GM18907 (cell line): ENCODE data around the gene ZW10.
"Not testable (repeated sequence)": the region's sequence is repeated elsewhere in the genome, so short reads cannot be mapped to it uniquely, and the experiment has no call there.

Experiments used
- ATAC-seq: cut with Tn5 transposase; IDR thresholded peaks from one replicate; pipeline ENCODE4 v1.9.1; 2021; ENCODE audit warnings: mild to moderate bottlenecking, moderate library complexity; ENCODE audit not compliant: unreplicated experiment

ZW10 gene, protein sequence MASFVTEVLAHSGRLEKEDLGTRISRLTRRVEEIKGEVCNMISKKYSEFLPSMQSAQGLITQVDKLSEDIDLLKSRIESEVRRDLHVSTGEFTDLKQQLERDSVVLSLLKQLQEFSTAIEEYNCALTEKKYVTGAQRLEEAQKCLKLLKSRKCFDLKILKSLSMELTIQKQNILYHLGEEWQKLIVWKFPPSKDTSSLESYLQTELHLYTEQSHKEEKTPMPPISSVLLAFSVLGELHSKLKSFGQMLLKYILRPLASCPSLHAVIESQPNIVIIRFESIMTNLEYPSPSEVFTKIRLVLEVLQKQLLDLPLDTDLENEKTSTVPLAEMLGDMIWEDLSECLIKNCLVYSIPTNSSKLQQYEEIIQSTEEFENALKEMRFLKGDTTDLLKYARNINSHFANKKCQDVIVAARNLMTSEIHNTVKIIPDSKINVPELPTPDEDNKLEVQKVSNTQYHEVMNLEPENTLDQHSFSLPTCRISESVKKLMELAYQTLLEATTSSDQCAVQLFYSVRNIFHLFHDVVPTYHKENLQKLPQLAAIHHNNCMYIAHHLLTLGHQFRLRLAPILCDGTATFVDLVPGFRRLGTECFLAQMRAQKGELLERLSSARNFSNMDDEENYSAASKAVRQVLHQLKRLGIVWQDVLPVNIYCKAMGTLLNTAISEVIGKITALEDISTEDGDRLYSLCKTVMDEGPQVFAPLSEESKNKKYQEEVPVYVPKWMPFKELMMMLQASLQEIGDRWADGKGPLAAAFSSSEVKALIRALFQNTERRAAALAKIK

GRCh38 chr11:113773416-113774173, at the start of gene ZW10:
TSS of gene ZW10 (minus strand) at chr11:113773692. CDS start at chr11:113773666, 26 bp downstream.
- peak; percentile 99 for ATAC-seq

GRCh38 chr11:113818426-113818825, 44.9 kb upstream of the ZW10 start:
- ATAC-seq: no peak

DNA sequence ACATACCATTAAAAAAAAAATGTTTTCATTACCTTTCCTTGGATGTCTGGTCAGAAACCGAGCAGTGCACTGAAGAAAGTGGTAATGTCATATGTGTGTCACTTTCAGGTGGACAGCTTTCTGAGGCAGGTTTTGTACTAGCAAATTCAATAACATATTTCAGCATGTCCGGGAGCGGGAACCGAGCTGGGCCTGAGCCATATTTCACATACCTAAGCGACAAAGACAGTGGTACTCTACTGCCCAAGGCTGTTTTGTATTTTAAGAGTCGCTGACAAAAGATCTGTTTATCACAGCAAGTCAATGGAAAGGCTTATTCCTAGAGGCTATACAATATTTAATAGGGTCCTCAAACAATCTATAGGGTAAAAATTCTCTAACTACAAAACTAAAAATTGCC, 44.1 kb upstream of the ZW10 start:
- no peak for ATAC-seq

DNA sequence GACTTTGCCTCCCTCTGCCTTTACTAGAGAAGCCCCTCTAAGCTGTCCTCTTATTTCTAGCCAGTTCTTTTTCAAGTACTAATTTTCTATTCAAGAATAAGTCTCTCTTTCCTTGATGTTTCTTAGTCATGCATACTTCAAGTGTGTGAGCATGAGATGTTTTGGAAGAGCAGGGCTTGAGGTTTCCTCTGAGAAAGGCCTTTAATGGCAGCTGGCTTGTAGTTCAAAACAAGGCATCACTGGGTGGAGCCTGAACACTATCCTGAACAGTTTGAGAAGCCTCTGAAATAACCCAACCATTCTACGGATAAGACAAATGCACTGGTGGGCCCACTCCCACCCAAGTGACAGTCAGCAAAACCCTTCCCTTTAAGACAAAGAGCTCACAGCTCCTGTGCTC, 43.7 kb upstream of the ZW10 start:
- no peak for ATAC-seq

DNA sequence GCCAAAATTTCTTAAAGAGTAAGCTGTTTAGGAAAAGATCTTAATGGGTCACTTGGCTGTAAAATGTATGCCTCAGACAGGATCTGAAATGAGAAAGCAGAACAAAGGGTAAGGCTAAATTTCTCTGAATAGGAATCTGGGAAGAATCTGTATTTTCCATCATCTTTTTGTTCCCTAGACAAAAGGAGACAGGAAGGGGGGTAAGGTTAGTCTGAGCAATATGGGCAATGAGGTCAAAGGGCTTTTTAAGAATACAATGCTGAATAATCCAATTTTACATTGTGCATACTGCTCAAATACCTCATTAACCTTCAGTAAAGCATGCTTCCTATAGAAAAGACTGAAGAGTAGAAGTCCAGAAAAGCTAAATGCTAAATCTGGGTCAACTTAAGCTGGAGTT, 40.7 kb upstream of the ZW10 start:
- no peak for ATAC-seq

DNA sequence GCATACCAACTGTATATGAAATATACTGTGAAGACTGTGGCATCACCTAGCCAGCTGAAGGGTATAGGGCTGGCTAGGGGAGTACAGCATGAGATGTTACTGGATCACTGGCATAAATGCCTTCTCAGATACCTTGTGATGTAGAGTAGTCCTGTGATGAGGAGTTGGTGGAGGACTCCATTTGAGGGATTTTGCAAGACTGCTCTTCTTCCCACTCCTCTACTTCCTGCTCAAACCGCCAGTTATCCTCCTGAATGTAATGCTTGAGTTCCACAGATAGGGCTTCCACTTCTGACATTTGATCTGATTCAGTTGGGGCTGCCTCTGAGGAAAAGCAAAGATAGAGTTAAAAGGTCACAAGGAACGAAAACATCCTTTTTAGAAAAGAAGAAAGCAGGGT, 35.4 kb upstream of the ZW10 start:
- no peak for ATAC-seq

- ATAC-seq: peak; percentile 61
These were observed 32.9 kb upstream of the ZW10 start for GRCh38 chr11:113806406-113806805.

GRCh38 chr11:113805640-113806039, 32.1 kb upstream of the ZW10 start:
- no peak for ATAC-seq

DNA sequence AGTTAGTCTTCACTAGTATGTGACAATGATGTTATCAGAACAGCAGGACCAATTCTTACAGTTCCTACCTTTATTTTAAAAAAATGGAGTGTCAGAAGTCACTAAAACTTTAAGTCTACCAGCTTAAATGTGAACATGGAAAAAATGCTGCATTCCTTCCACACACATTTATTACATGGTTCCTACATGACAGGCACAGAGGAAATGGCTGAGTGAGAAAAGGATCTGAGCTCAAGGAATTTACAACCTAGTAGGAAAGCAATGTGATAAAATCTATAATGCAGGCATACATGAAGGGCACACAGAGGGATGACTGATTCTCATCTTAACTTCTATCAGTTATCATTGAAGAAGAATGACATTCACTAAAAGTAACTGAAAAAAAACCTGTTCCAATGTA, 29.1 kb upstream of the ZW10 start:
- ATAC-seq: no peak

DNA sequence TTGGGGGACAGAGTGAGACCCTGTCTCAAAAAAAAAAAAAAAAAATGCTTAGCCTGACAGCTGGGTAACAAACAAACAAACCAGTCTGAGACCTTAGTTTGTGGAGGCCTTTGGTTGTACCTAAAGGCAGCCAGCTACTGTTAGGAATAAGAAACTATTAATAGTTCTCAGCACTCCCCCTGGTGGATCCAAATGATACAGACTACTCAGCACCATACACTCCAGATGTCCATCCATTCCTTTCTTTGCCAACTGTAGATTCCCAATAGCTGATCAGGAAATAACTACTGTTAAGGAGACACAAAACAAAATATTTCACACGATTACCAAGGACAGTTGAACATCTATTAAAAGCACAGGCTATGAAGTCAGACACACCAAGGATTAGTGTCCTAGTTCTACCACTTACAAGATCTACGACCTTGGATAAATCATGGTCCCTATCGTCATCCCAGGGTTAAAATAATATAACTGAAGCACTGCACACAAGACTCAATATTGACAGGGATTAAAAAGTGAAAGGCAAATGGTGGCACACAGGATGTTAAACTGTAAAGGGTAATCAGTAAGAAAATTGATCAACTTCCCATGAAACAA, 23.3 kb upstream of the ZW10 start:
- ATAC-seq: peak; percentile 67

DNA sequence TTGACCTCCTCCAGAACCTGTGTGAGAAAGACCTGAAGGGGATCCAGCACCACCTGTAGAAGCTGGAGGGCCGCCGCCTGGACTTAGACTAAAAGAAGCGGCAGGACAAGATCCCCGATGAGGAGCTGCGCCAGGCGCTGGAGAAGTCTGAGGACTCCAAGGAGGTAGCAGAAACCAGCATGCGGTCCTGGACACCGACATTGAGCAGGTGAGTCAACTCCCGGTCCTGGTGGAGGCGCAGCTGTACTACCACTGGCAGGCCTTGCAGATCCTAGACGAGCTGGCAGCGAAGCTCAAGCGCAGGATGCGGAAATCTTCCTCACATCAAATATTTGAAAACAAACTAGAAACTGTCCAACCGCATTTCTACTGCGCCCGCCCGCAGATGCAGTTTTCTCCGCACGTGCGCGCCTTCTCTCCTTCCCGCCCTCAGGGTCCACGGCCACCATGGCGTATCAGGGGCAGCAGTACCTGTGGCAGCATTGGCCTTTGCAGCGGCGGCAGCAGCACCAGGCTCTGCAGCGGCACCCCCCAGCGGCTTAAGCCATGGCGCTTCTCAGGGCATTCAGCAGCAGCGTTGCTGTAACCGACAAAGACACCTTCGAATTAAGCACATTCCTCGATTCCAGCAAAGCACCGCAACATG, 16.3 kb upstream of the ZW10 start:
- ATAC-seq: no peak

GRCh38 chr11:113789016-113789415, 15.5 kb upstream of the ZW10 start:
- not testable (repeated sequence) for ATAC-seq

DNA sequence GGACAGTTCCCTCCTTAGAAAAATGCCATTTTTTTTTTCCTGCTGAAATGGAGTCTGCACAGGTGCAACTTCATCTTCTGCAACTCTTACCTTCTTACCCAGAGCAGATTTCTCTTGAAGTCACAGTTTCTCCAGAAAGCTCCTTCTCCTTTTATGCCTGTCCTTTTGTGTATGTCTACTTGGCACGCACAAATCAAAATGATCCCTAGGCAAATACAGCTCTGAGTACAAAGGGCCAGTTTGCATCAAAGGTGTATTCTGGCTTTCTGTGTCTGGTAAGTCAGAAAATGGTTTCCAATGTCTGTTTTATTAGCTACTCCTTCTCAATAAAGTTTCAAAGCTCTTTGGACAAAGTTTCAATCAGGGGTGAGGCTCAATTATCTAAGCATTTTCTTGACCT, 8.6 kb upstream of the ZW10 start:
- no peak for ATAC-seq

GRCh38 chr11:113781682-113782081, 8.2 kb upstream of the ZW10 start:
- no peak for ATAC-seq

DNA sequence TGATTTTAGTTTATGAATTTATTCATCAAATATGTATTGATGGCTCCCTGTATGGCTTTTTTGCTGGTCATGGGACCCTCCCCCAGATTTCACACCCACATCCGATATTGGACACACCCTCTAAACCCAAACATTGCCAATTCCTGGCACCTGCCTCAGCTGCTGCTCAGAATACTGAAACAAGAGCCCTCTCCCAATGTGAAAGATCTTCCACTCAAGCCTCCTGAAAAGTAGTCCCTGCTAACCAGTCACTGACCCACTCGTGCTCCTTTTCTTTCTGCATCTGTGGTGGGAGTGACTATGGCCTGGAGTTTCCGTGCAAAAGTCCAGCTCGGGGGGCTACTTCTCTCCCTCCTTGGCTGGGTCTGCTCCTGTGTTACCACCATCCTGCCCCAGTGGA, 6.0 kb upstream of the ZW10 start, which contains the start of gene CLDN25:
Gene CLDN25, plus strand, starts transcription at position 301 of the 400 bp plus-strand sequence. Its CDS starts 0 bp downstream, at position 301.
- no peak for ATAC-seq

DNA sequence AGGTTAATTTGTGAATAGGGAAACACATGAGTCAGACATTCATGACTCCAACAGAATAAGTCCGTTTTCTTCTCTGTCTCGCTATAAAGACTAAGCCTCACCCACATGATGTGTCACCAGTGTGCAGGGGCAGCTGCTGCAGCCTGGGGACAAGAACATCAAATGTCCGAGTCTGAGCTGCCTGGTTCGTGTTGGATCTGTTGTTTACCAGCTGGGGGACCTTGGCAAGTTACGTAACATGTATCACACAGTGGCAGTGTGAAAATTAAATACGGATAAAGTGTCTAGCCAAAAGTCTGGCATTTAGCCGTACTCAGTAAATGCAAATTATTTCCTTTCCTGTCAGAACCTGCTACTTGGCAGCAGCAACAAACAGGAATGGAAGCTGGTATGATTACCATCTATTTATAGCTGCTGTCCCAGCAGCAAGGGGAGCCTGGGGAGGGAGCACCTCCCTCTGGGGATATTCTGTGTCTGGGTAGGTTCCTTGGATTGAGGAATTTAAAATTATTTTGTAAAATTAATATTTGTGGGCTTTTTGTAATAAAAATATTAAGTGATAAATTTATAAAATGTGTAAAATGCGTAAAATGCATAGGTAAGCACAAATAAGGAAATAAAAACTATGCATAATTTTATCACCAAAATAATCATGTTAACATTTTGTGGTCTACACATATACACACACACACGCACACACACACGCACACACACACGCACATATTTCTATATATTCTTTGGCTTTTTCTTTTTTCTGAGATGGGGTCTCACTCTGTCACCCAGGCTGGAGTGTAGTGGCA, 4.8 kb upstream of the ZW10 start:
- no peak for ATAC-seq

GRCh38 chr11:113774174-113774503, 647 bp upstream of the ZW10 start:
- ATAC-seq: no peak

DNA sequence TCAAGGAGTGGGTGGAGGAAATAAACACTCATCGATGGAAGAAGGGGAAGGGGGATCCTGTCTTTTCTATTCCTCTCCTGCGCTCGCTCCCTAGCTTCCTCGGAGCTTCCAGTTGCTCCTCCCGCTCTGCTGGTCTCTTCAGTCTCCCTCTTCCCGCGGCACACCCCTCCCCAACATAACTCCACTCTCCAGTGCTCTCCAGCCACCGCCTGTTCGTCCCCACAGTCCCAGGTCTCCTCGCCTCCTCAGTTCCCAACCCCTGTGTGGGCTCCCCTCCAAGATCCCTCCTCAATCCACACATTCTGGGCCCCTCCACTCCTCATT, 438 bp downstream of the ZW10 start:
- ATAC-seq: no peak

DNA sequence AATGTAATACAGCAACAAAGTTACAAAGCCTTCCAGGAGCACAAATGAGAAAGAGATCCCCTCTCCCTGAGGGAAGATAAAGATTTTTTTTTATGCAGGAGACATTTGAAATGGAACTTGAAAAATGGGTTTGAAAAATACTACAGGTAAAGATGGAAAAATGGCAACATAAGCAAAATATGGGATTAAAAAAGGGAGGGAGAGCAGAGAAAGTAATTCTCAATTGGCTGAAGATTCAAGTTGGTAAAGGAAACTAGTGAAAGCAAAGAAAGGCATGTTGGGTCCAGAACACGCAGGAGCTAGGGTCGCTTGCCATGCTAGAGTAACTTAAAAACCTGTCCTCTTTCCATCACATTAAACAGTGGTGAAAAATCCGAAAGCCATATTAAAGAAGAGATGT, 1.5 kb downstream of the ZW10 start:
- ATAC-seq: no peak
